GM18867 (cell line): ENCODE measurements around the gene SLC6A11.

Source experiments
- ATAC-seq: cut with Tn5 transposase; IDR thresholded peaks from one replicate; pipeline ENCODE4 v1.9.1; 2021; ENCODE audit warnings: mild to moderate bottlenecking, moderate library complexity; ENCODE audit not compliant: unreplicated experiment

The SLC6A11 gene

GRCh38 chr3:10949197-10949596 is 133.2 kb downstream of the SLC6A11 start:
- no peak for ATAC-seq

GRCh38 chr3:10950476-10951294 is 134.7 kb downstream of the SLC6A11 start:
- ATAC-seq, result no peak

DNA sequence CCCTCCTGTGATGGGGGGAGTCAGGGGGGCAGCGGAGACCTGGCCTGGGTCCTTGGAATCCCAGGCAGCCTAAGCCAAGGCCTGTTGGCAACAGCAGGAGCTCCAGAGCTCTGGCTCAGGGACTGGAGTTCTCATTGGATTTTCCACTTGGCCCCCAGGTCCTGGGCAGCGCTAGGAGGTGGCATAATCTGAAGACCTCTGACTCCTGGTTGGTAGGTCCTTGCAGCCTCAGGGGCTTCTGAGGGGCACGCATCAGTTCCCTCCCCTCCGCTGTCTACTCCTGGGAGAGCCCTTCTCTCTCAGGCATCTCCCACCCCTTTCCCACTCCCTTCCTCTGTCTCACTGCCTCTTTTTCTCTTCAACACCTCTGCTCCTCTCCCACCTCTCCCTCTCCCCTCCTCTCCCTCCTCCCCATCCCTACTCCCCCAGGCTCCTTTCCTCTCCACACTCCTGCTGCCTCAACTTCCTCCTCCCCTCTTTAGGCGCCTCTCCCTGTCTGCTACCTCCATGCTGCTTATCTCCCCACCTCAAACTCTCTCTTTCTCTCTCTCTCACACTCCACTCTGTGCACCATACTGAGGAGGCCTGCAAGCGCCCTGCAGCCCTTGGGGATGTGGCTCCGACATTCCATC is 135.4 kb downstream of the SLC6A11 start:
- no peak for ATAC-seq

DNA sequence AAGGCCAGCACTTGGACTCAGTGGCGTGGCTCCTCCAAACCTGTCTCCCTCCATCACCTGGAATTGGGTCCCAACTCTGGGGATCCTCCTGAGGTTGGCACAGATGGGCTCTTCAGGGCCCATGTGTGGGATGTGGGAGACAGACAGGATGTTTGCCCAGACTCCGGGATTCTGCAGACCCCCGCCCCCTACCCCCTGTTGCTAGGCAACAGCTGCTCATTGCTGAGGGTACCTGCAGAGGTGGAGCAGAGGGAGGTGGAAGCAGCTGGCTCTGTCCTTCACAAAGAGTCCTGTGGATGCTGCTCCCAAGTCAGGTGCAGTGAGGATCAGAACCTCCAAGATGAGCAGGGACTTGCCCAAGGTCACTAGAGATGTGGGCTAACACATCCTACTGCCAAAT is 136.5 kb downstream of the SLC6A11 start:
- ATAC-seq, result no peak

DNA sequence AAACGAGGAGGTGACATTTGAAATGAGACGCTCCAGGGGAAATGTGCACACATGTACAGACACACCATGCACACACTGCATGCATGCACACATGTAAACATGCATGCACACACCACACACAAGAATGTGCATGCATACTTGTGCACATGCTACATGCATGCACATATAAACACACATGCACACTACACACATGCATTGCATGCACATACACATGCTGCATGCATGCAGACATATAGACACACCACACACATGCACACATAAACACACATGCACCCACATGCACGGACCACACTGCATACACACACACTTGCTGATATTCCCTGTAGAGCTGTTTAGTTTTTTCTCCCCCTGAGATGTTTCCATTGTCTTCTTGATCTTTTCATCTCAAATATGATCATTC is 138.7 kb downstream of the SLC6A11 start:
- no peak for ATAC-seq

DNA sequence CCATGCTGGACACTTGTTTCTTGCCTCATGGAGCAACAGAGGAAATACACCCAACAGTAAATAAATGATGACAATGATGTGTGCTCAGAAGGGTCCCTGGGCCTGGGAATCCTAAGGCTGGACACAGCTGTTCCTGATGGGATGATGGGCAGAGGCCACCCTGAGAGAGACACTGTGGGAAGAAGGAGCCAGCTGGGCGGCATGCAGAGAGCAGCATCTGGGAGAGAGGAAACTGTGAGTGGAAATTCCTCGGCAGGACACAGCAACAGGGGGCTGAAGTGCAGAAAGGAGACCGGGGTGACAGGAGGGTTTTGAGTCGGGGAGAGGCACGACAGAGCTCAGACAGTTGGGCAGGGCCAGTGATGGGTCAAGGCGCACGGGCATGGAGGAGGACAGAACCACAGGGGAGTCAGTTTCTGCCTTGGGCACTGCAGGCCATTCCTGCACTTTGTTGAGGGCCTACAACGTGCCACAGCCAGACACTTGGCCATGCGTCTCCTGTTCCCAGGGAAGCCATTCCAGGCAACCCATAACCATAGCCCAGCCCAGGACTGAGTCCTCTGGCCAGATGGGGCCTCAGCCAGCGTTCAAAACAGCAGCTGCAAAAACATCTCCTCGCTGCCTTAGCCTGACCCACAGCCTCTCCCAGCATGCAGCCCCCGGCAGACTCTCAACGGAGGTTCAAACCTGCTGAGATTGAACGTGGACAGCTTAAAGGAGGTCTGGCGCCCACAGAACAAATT is 139.9 kb downstream of the SLC6A11 start:
- no peak for ATAC-seq

DNA sequence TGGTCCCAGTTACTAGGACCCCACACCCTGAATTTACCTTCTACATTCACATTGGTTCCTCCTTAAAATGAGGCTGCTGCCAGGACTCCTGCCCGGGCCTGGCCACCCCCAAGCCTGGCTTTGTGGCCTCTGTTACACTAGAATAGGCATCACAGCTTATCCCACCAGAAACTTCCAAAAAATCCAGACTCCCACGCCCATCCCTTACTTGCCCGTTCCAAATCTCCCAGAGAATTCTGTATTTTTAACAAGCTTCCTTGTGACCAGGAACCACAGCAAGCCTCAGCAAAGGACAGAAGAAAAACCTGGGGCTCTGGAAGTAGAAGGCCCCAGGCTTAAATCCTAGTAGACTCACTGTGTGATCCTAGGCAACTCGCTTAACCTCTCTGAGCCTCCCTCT is 140.5 kb downstream of the SLC6A11 start:
- no peak for ATAC-seq

GRCh38 chr3:10956986-10957385 is 141.0 kb downstream of the SLC6A11 start:
- no peak for ATAC-seq

- ATAC-seq, result no peak
Observed at GRCh38 chr3:10957976-10958749, 142.1 kb downstream of the SLC6A11 start.

DNA sequence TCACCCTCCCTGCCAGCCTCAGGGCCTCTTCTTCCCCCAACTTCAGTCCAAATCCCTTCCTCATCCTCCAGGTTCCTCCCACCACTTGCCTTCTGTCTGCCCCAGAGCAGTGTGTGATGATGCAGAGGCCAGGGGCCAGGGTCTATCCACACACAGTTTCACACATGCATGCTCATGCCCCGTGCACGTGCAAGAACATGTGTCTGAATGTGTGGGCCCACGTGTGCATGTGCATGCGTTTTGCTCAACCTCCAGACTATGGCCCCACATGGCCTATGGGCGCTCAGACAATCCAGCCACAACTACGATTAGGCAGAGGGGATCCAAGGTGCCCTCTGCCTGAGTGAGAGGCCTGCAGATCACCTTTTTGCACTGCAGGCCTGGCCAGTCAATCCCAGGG is 144.2 kb downstream of the SLC6A11 start:
- ATAC-seq, result no peak

- no peak for ATAC-seq
Observed at GRCh38 chr3:10961921-10962320, 145.9 kb downstream of the SLC6A11 start.

GRCh38 chr3:10962481-10963036 is 146.5 kb downstream of the SLC6A11 start:
- no peak for ATAC-seq

DNA sequence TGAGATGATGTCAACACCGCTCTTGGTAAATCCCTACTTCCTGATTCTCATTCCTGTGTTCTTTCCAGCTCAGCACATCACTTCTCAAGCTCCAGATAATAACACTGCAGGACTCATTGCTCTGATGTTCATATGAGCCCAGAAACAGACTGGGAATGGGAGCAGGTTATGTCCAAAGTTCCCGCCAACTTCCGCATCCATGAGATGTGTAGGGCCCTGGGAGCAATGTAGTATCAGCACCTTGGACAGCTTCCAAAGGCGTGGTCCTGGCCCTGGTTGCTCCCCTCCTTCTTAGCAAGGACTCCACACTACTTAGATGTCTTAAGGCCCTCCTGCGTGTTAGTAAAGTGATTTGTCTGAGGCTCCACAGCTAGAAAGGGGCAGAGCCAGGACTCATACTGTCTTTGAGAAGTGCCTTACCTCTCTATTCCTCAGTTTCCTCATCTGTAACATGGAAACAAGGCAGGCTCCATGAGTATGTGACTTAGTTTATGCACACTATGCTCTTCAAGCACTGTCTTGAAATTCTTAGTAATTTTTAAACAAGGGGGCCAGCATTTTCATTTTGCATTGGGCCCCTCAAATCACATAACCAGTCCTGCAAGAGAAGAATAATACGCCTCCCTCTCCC is 148.6 kb downstream of the SLC6A11 start:
- no peak for ATAC-seq

- ATAC-seq, result no peak
Observed at GRCh38 chr3:10968401-10968800, 152.4 kb downstream of the SLC6A11 start.

GRCh38 chr3:10970306-10970960 is 154.4 kb downstream of the SLC6A11 start:
- no peak for ATAC-seq

- no peak for ATAC-seq
Observed at GRCh38 chr3:10972072-10972782, 156.2 kb downstream of the SLC6A11 start.

- no peak for ATAC-seq
Observed at GRCh38 chr3:10973046-10973595, 157.1 kb downstream of the SLC6A11 start.

- no peak for ATAC-seq
Observed at GRCh38 chr3:10974131-10974530, 158.1 kb downstream of the SLC6A11 start.
